ENCODE measurements around the gene PANX3. TPM values are rescaled to one million over a fixed set of nuclear protein-coding genes. Genes with fewer than 3 reads are reported as not detected.

The PANX3 gene
- total and polyA plus RNA-seq, 9 of the 15 experiments (the other 6 are each of a cell fraction or from before 2014, with no cell fraction given), result 0.09 to 0.69 (median 0.39) TPM

DNA sequence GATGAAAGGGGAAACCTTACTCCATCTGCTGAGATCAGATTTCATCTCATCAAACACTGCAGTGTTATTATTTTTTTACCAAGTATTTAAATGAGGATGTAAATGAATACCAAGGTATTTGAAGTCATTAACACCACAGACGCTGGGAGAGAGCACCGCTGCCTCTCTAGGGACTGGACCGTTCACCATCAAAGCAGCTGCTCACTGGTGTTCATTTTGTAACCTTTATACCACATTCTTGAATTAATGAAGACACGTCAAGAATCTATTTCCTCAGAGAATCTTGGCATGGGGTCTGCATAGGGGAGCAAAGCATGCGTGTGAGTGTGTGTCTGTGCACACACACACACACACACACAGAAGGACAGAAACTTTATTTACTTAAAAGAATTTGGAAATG is 46.7 kb downstream of the PANX3 start:
- H3K4me3 ChIP-seq, result no peak overlapping the region
- CTCF ChIA-PET (ENCODE audit: low intra/inter-chr PET ratio), result no interaction called here
- ATAC-seq, result no peak
- TF ChIP-seq FOXJ3 (CRISPR knock-in tag; IDR thresholded peaks at IDR 0.05) (no peak), ZC3H11A (IDR thresholded peaks at IDR 0.05; ENCODE audit: low read depth, low read length) (no peak), MED1 (CRISPR knock-in tag; IDR thresholded peaks at IDR 0.05; ENCODE audit: borderline replicate concordance) (no peak), NEUROD1 (IDR thresholded peaks at IDR 0.05; ENCODE audit: borderline replicate concordance, low read depth, low read length, partially characterized antibody) (no peak), TFAM (CRISPR knock-in tag; conservative IDR thresholded peaks at IDR 0.05) (no peak), SMAD2 (IDR thresholded peaks at IDR 0.05; ENCODE audit: low read depth, low read length) (no peak), IFI16 (CRISPR knock-in tag; IDR thresholded peaks at IDR 0.05) (no peak), HCFC1 (IDR thresholded peaks at IDR 0.05; ENCODE audit: low read depth, low read length) (no peak), NFIC (IDR thresholded peaks at IDR 0.05) (no peak), TAF15 (IDR thresholded peaks at IDR 0.05; ENCODE audit: low read depth, low read length) (no peak), ZNF253 (CRISPR knock-in tag; conservative IDR thresholded peaks at IDR 0.05) (no peak)
- no peaks in the 10 kb centered on the region for H3K9me1 ChIP-seq (ENCODE audit: control insufficient read depth, insufficient read depth, low read length)
- H4K20me1 ChIP-seq (replicated peaks; ENCODE audit: control insufficient read depth, insufficient read depth, low read length), result no peaks in the 10 kb centered on the region
- no peak overlapping the region for H3K4me2 ChIP-seq (ENCODE audit: insufficient read depth, low read length)
- in situ Hi-C loops (cut with MboI) (no loop called here), intact Hi-C loops (cut with micrococcal nuclease) (no loop called here)
- BruUV-seq (replicated peaks), result no TSS peak
- no peaks in the 10 kb centered on the region for H3K4me1 ChIP-seq (replicated peaks in 1 of 2; ENCODE audit: control insufficient read depth in 2 of 2, insufficient read depth in 2 of 2, low read length in 2 of 2)
- no peak for FAIRE-seq
- no peaks in the 10 kb centered on the region for H3K9me3 ChIP-seq (replicated peaks; ENCODE audit: control insufficient read depth, insufficient read depth, low read depth, low read length)
- H2AFZ ChIP-seq (ENCODE audit: low read depth, low read length), result no peak overlapping the region
- 50% methylated on average over 5 of the region's 5 CpGs for WGBS (ENCODE audit: insufficient coverage, low coverage, missing lambda C conversion rate)
- H3K27ac ChIP-seq (ENCODE audit: extremely low read depth, low read depth, low read length), result no peak overlapping the region
- POLR2A ChIA-PET, result interaction anchor here (0.6 kb wide), 1 partner anchor 9 kb away, joined by 3 read pairs; no protein-coding TSS in a partner anchor
- no peaks in the 10 kb centered on the region for H3K79me2 ChIP-seq (ENCODE audit: control insufficient read depth, insufficient read depth, low read length)
- H3K36me3 ChIP-seq (ENCODE audit: control insufficient read depth, insufficient read depth, low read length), result no peaks in the 10 kb centered on the region
- no peaks in the 10 kb centered on the region for H3K27me3 ChIP-seq (ENCODE audit: control insufficient read depth in 2 of 2, insufficient read depth in 2 of 2, low read length in 2 of 2)
- H3K9ac ChIP-seq (ENCODE audit: insufficient read depth in 1 of 2, low read depth in 2 of 2, low read length in 2 of 2), result no peak overlapping the region
- DNase-seq (ENCODE audit: extremely low read depth in 1 of 4, low spot score in 3 of 4), result no peak

All from K562 (cell line).